ENCODE measurements around the gene ZSWIM8. TPM values are rescaled to one million over a fixed set of nuclear protein-coding genes. Genes with fewer than 3 reads are reported as not detected.

ZSWIM8 gene
- total RNA-seq, 2 donors from 2014 or later: 56.7 to 118 TPM

- DNase-seq (ENCODE audit: low spot score in 2 of 2) (no peak), ATAC-seq (no peak)
- H3K36me3 Mint-ChIP-seq: peaks cover 22 to 62% of the 10 kb centered on the region in 2 donors
- no peaks in the 10 kb centered on the region for H3K9me3 Mint-ChIP-seq
- peak overlapping the region in 1 of 2 donors; percentile 11 for H3K27ac Mint-ChIP-seq
These were observed 20.3 kb upstream of the ZSWIM8 start for GRCh38 chr10:73765066-73765465.

DNA sequence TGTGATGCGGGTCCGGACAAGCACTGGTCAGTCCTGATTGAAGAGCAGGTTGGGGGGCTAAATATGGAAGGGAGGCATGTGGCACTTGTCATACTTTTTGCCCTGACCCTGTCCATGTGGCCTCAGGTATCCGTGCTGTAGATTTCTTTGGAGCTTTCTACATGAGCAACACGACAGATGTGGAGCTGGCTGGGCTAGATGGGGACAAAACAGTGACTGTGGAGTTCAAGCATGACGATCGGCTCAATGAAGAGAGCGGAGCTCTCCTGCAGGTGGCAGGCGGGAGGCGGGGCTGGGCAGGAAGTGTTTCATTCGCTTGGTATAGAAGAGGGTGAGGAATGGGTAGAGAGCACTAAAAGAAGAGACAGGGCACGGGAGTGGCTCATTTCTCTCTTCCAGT, 16.5 kb upstream of the ZSWIM8 start:
- Mint-ChIP-seq H3K36me3 (peaks cover 36 to 69% of the 10 kb centered on the region in 2 donors), H3K9me3 (no peaks in the 10 kb centered on the region), H3K27ac (peak overlapping the region; percentile 17 to 70)
- no peak for ATAC-seq
- peak in 1 of 2 donors; percentile 59 for DNase-seq (ENCODE audit: low spot score in 2 of 2)

- DNase-seq (ENCODE audit: low spot score in 2 of 2) (no peak), ATAC-seq (no peak)
- H3K36me3 Mint-ChIP-seq: peaks cover 38 to 74% of the 10 kb centered on the region in 2 donors
- H3K27ac Mint-ChIP-seq: peak overlapping the region in 1 of 2 donors; percentile 17
- no peaks in the 10 kb centered on the region for H3K9me3 Mint-ChIP-seq
These were observed 16.0 kb upstream of the ZSWIM8 start for GRCh38 chr10:73769396-73769795.

GRCh38 chr10:73771722-73772280, 13.6 kb upstream of the ZSWIM8 start:
- Mint-ChIP-seq H3K36me3 (peaks cover 33 to 69% of the 10 kb centered on the region in 2 donors), H3K27ac (peak overlapping the region; percentile 83 to 90), H3K9me3 (no peaks in the 10 kb centered on the region)
- ATAC-seq: peak; percentile 4 to 15
- peak in 1 of 2 donors; percentile 84 for DNase-seq (ENCODE audit: low spot score in 2 of 2)

DNA sequence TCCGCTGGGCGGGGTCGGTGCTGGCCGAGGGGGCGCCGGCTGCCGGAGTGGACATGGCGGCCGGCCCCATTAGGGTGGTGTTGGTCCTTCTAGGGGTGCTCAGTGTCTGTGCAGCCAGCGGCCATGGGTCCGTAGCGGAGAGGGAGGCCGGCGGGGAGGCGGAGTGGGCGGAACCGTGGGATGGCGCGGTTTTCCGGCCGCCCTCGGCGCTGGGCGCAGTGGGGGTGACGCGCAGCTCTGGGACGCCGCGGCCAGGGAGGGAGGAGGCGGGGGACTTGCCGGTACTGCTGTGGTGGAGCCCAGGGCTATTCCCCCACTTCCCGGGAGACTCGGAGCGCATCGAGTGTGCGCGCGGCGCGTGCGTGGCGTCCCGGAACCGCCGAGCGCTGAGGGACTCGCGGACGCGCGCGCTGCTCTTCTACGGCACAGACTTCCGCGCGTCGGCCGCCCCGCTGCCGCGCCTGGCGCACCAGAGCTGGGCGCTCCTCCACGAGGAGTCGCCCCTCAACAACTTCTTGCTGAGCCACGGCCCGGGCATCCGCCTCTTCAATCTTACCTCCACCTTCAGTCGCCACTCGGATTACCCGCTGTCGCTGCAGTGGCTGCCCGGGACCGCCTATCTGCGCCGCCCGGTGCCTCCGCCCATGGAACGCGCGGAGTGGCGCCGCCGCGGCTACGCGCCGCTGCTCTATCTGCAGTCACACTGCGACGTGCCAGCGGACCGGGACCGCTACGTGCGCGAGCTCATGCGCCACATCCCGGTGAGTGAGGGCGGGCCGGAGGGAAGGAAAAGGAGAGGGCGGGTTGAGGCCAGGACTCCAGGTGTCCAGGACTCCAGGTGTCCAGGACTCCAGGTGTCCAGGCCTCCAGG, 12.9 kb upstream of the ZSWIM8 start:
- no peaks in the 10 kb centered on the region for H3K9me3 Mint-ChIP-seq
- H3K27ac Mint-ChIP-seq: peak overlapping the region; percentile 85 to 90
- peaks cover 33 to 75% of the 10 kb centered on the region in 2 donors for H3K36me3 Mint-ChIP-seq
- DNase-seq (ENCODE audit: low spot score in 2 of 2): peak; percentile 80 to 91
- peak; percentile 80 to 84 for ATAC-seq

- H3K9me3 Mint-ChIP-seq: no peaks in the 10 kb centered on the region
- peak overlapping the region; percentile 90 to 96 for H3K27ac Mint-ChIP-seq
- H3K36me3 Mint-ChIP-seq: peaks cover 33 to 69% of the 10 kb centered on the region in 2 donors
- DNase-seq (ENCODE audit: low spot score in 2 of 2) (no peak), ATAC-seq (peak in 1 of 2 donors; percentile 5)
These were observed 12.1 kb upstream of the ZSWIM8 start for GRCh38 chr10:73773152-73773879.

GRCh38 chr10:73774637-73775036, 10.8 kb upstream of the ZSWIM8 start:
- Mint-ChIP-seq H3K9me3 (no peaks in the 10 kb centered on the region), H3K36me3 (peaks cover 26 to 63% of the 10 kb centered on the region in 2 donors), H3K27ac (peak overlapping the region in 1 of 2 donors; percentile 31)
- no peak for DNase-seq (ENCODE audit: low spot score in 2 of 2)
- no peak for ATAC-seq

GRCh38 chr10:73779018-73779417, 6.4 kb upstream of the ZSWIM8 start:
- no peak for DNase-seq (ENCODE audit: low spot score in 2 of 2)
- peaks cover 31 to 44% of the 10 kb centered on the region in 2 donors for H3K36me3 Mint-ChIP-seq
- H3K27ac Mint-ChIP-seq: no peak overlapping the region
- no peaks in the 10 kb centered on the region for H3K9me3 Mint-ChIP-seq
- no peak for ATAC-seq

GRCh38 chr10:73779539-73780197, 5.7 kb upstream of the ZSWIM8 start:
- ATAC-seq (no peak), DNase-seq (ENCODE audit: low spot score in 2 of 2) (no peak)
- peak overlapping the region in 1 of 2 donors; percentile 88 for H3K27ac Mint-ChIP-seq
- H3K36me3 Mint-ChIP-seq: peaks cover 30 to 38% of the 10 kb centered on the region in 2 donors
- no peaks in the 10 kb centered on the region for H3K9me3 Mint-ChIP-seq

DNA sequence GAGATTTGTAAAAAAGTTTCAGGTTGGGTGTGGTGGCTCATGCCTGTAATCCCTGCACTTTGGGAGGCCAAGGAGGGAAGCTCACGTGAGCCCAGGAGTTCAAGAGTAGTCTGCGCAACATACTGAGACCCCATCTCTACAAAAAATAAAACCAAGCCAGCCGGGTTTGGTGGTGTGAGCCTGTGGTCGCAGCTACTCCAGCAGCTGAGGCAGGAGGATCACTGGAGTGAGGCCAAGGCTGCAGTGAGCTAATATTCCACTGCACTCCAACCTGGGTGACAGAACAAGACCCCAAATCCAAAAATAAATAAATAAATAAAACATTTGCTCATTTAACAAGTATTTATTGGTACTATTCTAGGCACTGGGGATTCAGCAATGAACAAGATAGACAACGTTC, 5.1 kb upstream of the ZSWIM8 start:
- DNase-seq (ENCODE audit: low spot score in 2 of 2) (no peak), ATAC-seq (no peak)
- H3K27ac Mint-ChIP-seq: peak overlapping the region; percentile 65 to 88
- H3K36me3 Mint-ChIP-seq: peaks cover 27 to 32% of the 10 kb centered on the region in 2 donors
- H3K9me3 Mint-ChIP-seq: no peaks in the 10 kb centered on the region

DNA sequence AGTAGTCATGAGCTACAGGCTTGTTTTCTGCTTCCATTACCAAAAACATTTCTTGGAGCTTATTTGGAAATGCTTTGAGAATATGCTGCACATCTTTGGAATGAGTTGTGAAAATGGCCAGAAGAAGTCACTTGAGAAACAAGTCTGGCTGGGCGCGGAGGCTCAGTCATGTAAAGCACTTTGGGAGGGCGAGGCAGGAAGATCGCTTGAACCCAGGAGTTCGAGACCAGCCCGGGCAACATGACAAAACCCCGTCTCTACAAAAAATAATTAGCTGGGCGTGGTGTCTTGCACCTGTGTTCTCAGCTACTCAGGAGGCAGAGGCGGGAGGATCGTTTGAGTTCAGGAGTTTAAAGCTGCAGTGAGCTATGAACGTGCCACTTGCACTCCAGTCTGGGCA, 4.4 kb upstream of the ZSWIM8 start:
- H3K36me3 Mint-ChIP-seq: peaks cover 25 to 26% of the 10 kb centered on the region in 2 donors
- DNase-seq (ENCODE audit: low spot score in 2 of 2) (no peak), ATAC-seq (no peak)
- H3K27ac Mint-ChIP-seq: peak overlapping the region; percentile 88 to 100
- no peaks in the 10 kb centered on the region for H3K9me3 Mint-ChIP-seq

GRCh38 chr10:73781548-73781878, 3.9 kb upstream of the ZSWIM8 start:
- Mint-ChIP-seq H3K36me3 (peaks cover 30 to 31% of the 10 kb centered on the region in 2 donors), H3K9me3 (no peaks in the 10 kb centered on the region), H3K27ac (peak overlapping the region; percentile 88 to 100)
- ATAC-seq: peak; percentile 21
- DNase-seq (ENCODE audit: low spot score in 2 of 2): no peak

GRCh38 chr10:73781879-73782748, 3.3 kb upstream of the ZSWIM8 start, which contains the start of gene CHCHD1:
Gene CHCHD1, plus strand, starts transcription at chr10:73782048. Its CDS starts 28 bp downstream, at chr10:73782076.
- DNase-seq (ENCODE audit: low spot score in 2 of 2) (peak; percentile 91 to 92), ATAC-seq (peak; percentile 78 to 79)
- Mint-ChIP-seq H3K36me3 (peaks cover 26 to 30% of the 10 kb centered on the region in 2 donors), H3K27ac (peak within 1 kb of the TSS; percentile 88 to 100), H3K9me3 (no peaks in the 10 kb centered on the region)

- no peak for ATAC-seq
- no peaks in the 10 kb centered on the region for H3K9me3 Mint-ChIP-seq
- peaks cover 21 to 30% of the 10 kb centered on the region in 2 donors for H3K36me3 Mint-ChIP-seq
- DNase-seq (ENCODE audit: low spot score in 2 of 2): no peak
- H3K27ac Mint-ChIP-seq: peak overlapping the region; percentile 88 to 100
These were observed 2.7 kb upstream of the ZSWIM8 start for GRCh38 chr10:73782749-73783085.

GRCh38 chr10:73785721-73786511, 510 bp downstream of the ZSWIM8 start:
- Mint-ChIP-seq H3K36me3 (peaks cover 26 to 28% of the 10 kb centered on the region in 2 donors), H3K27ac (peak overlapping the region; percentile 79 to 97), H3K9me3 (no peaks in the 10 kb centered on the region)
- ATAC-seq (peak; percentile 7 to 11), DNase-seq (ENCODE audit: low spot score in 2 of 2) (peak in 1 of 2 donors; percentile 44)

All from activated naive CD4-positive, alpha-beta T cell treated with anti-CD3 and anti-CD28 coated beads, Interleukin-2, amount 50 U/mL, for 72 hours (primary cell).